Measurements from ENCODE around the gene C2CD4B. TPM values are rescaled to one million over a fixed set of nuclear protein-coding genes. Genes with fewer than 3 reads are reported as not detected.

C2CD4B gene
- total RNA-seq, 1 donor from 2014 or later = not detected

DNA sequence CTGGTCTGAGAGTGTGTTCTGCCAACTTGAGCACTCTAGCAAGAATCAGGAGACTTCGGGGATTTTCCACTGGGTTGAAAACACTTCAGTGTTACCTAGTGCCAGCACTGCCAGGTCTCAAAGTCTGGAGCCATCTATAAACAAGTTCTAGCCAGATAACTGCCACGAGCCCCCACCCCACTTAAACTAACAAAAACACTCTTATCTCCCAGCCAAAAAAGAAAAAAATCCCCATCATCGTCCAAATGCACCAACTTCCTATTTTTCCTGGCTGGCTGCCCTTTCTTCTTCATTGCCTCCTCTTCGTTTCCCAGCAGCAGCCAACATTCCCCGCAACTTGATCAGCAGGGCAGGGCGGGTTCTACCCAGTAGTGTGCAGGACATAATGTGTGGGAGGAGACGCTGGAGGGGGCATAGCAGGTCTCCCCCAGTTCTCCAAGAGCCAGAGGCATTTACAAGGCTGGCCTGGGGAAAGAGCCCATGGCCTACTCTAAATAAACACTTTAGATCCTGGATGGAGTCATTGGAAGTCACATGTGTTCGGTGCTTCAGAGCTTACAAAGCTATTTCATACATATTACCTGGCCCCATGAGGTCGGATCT lies 29.5 kb downstream of the C2CD4B start:
- peaks cover 2% of the 10 kb centered on the region for H3K27me3 Mint-ChIP-seq (ENCODE audit: low read depth)
- H3K36me3 Mint-ChIP-seq = no peaks in the 10 kb centered on the region
- no peak overlapping the region for H3K4me3 Mint-ChIP-seq
- H3K27ac Mint-ChIP-seq = peak overlapping the region; percentile 17
- peaks cover 11% of the 10 kb centered on the region for H3K9me3 Mint-ChIP-seq
- no peak for DNase-seq (ENCODE audit: low spot score in 2 of 2, unreplicated experiment in 2 of 2)
- TF ChIP-seq, protein P1, sequence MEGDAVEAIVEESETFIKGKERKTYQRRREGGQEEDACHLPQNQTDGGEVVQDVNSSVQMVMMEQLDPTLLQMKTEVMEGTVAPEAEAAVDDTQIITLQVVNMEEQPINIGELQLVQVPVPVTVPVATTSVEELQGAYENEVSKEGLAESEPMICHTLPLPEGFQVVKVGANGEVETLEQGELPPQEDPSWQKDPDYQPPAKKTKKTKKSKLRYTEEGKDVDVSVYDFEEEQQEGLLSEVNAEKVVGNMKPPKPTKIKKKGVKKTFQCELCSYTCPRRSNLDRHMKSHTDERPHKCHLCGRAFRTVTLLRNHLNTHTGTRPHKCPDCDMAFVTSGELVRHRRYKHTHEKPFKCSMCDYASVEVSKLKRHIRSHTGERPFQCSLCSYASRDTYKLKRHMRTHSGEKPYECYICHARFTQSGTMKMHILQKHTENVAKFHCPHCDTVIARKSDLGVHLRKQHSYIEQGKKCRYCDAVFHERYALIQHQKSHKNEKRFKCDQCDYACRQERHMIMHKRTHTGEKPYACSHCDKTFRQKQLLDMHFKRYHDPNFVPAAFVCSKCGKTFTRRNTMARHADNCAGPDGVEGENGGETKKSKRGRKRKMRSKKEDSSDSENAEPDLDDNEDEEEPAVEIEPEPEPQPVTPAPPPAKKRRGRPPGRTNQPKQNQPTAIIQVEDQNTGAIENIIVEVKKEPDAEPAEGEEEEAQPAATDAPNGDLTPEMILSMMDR (IDR thresholded peaks at IDR 0.05; ENCODE audit: unreplicated experiment) = no peak
- H3K4me1 Mint-ChIP-seq = peaks cover 10% of the 10 kb centered on the region

DNA sequence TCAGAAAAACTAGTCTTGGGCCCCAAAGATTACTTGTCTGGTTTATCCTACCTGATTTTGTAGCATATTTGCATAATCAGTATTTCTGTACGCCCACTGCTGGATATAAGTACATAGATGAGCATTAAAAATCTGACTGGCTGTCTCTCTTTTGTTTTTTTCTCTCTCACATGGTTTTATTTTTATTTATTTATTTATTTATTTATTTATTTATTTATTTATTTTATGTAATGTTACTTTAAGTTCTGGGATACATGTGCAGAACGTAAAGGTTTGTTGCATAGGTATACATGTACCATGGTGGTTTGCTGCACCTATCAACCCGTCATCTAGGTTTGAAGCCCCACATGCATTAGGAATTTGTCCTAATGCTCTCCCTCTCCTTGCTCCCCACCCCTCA lies 31.9 kb downstream of the C2CD4B start:
- TF ChIP-seq, protein P1 (IDR thresholded peaks at IDR 0.05; ENCODE audit: unreplicated experiment) = no peak
- no peak for DNase-seq (ENCODE audit: low spot score in 2 of 2, unreplicated experiment in 2 of 2)
- Mint-ChIP-seq H3K27me3 (ENCODE audit: low read depth) (peaks cover 2% of the 10 kb centered on the region), H3K9me3 (peaks cover 26% of the 10 kb centered on the region), H3K36me3 (no peaks in the 10 kb centered on the region), H3K4me1 (peaks cover 10% of the 10 kb centered on the region), H3K27ac (no peak overlapping the region), H3K4me3 (no peak overlapping the region)

DNA sequence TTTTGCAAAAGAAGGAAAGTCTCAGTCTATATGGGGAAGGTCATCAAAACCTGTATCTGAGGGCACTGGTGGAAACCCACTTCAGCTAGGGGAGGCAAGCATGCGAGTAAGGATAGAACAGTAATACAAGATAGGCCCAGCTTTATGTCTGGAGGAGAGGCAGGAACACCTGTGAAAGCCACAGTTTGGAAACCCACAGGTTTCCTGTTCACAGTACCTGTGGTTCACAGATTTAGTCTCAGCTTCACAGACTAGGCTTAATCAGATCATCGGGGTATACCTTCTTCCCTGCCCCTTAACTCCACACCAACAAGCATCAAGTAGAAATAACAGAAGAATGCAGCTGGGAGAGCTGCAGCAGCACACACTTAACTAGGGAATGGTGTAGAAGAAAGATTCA lies 36.2 kb downstream of the C2CD4B start:
- H3K36me3 Mint-ChIP-seq = no peaks in the 10 kb centered on the region
- H3K27me3 Mint-ChIP-seq (ENCODE audit: low read depth) = no peaks in the 10 kb centered on the region
- H3K4me1 Mint-ChIP-seq = no peaks in the 10 kb centered on the region
- no peak for DNase-seq (ENCODE audit: low spot score in 2 of 2, unreplicated experiment in 2 of 2)
- H3K4me3 Mint-ChIP-seq = no peak overlapping the region
- H3K27ac Mint-ChIP-seq = no peak overlapping the region
- TF ChIP-seq, protein P1 (IDR thresholded peaks at IDR 0.05; ENCODE audit: unreplicated experiment) = no peak
- peaks cover 34% of the 10 kb centered on the region for H3K9me3 Mint-ChIP-seq

DNA sequence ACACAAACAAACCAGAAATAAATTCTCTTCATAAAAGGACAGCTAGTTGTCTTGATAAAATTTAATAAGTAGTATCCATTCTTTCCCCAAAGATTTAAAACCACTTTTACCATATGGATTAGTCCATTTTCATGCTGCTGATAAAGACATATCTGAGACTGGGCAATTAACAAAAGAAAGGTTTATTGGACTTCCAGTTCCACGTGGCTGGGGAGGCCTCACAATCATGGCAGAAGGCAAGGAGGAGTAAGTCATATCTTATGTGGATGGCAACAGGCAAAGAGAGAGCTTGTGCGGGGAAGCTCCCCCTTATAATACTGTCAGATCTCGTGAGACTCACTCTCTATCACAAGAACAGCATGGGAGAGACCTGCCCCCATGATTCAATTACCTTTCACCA lies 38.7 kb downstream of the C2CD4B start:
- Mint-ChIP-seq H3K27ac (no peak overlapping the region), H3K36me3 (no peaks in the 10 kb centered on the region), H3K27me3 (ENCODE audit: low read depth) (no peaks in the 10 kb centered on the region), H3K4me3 (no peak overlapping the region), H3K9me3 (peaks cover 28% of the 10 kb centered on the region), H3K4me1 (no peaks in the 10 kb centered on the region)
- no peak for DNase-seq (ENCODE audit: low spot score in 2 of 2, unreplicated experiment in 2 of 2)
- TF ChIP-seq, protein P1 (IDR thresholded peaks at IDR 0.05; ENCODE audit: unreplicated experiment) = no peak

DNA sequence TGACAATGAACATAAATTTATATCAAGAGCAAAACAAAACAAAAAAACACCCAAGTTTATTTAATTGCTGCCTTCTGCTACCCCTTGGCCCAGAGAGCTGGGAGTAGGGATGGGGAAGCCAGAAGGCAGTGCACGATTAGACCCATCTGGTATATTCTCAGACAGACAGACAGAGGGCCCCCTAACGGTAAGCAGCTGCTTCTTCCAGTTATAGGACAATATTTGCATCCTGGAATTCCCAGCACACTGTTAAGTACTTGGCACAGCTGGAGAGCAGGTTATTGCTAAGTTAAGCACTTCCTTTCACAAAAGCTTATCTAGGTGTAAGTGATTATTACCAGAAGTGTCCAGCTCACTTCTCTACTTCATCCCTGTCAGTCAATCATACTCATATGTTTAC lies 39.3 kb downstream of the C2CD4B start:
- H3K9me3 Mint-ChIP-seq = peaks cover 28% of the 10 kb centered on the region
- TF ChIP-seq, protein P1 (IDR thresholded peaks at IDR 0.05; ENCODE audit: unreplicated experiment) = no peak
- no peak overlapping the region for H3K4me3 Mint-ChIP-seq
- no peak overlapping the region for H3K27ac Mint-ChIP-seq
- no peaks in the 10 kb centered on the region for H3K4me1 Mint-ChIP-seq
- H3K27me3 Mint-ChIP-seq (ENCODE audit: low read depth) = no peaks in the 10 kb centered on the region
- DNase-seq (ENCODE audit: low spot score in 2 of 2, unreplicated experiment in 2 of 2) = no peak
- no peaks in the 10 kb centered on the region for H3K36me3 Mint-ChIP-seq

DNA sequence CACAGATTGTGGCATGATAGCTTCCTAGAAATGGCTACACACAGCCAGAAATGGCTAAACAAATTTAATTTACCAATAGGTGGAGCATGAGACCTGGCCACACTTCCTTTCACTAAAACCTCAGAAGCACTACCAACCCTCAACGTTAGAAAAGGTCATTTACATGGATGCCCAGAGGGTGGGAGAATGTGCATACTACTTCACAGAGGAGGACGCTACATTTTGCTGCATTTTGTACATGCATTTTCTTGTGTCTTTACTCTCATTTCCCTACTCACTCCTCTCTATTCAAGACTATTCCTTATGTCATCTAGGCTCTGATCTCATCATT lies 40.1 kb downstream of the C2CD4B start:
- TF ChIP-seq, protein P1 (IDR thresholded peaks at IDR 0.05; ENCODE audit: unreplicated experiment) = no peak
- no peak for DNase-seq (ENCODE audit: low spot score in 2 of 2, unreplicated experiment in 2 of 2)
- Mint-ChIP-seq H3K27ac (no peak overlapping the region), H3K4me3 (no peak overlapping the region), H3K4me1 (no peaks in the 10 kb centered on the region), H3K27me3 (ENCODE audit: low read depth) (no peaks in the 10 kb centered on the region), H3K9me3 (peaks cover 26% of the 10 kb centered on the region), H3K36me3 (no peaks in the 10 kb centered on the region)

All from mesothelial cell of epicardium (in vitro differentiated cells).